ENCODE results near the gene CCDC178. TPM values are rescaled to one million over a fixed set of nuclear protein-coding genes. Genes with fewer than 3 reads are reported as not detected.
"Not testable (repeated sequence)": the region's sequence is repeated elsewhere in the genome, so short reads cannot be mapped to it uniquely, and the experiment has no call there.

Gene CCDC178
- total RNA-seq, 3 donors from 2014 or later = not detected

DNA sequence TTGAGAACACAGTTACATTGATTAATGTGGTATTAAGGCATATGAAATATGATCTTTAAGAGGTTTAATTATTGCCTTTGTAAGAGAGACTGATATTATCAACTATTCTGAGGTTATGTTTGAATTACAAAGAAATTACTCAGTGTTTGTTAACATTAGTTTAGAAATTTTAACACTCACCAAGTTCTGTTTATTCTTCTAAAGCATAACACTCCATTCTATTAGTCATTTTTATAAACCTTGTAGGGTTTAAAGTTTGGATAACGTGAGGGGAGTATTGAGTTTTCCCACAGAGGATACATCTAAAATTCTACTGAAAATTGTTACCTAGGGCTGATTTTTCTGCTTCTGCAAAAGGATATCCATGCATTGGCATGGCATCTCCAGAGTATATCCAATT lies 7.7 kb downstream of the CCDC178 start:
- intact Hi-C loops (cut with DNase I, micrococcal nuclease) = no loop called here
- TF ChIP-seq, protein P1, sequence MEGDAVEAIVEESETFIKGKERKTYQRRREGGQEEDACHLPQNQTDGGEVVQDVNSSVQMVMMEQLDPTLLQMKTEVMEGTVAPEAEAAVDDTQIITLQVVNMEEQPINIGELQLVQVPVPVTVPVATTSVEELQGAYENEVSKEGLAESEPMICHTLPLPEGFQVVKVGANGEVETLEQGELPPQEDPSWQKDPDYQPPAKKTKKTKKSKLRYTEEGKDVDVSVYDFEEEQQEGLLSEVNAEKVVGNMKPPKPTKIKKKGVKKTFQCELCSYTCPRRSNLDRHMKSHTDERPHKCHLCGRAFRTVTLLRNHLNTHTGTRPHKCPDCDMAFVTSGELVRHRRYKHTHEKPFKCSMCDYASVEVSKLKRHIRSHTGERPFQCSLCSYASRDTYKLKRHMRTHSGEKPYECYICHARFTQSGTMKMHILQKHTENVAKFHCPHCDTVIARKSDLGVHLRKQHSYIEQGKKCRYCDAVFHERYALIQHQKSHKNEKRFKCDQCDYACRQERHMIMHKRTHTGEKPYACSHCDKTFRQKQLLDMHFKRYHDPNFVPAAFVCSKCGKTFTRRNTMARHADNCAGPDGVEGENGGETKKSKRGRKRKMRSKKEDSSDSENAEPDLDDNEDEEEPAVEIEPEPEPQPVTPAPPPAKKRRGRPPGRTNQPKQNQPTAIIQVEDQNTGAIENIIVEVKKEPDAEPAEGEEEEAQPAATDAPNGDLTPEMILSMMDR (IDR thresholded peaks at IDR 0.05) = no peak

GRCh38 chr18:33427549-33427948 lies 13.0 kb downstream of the CCDC178 start:
- DNase-seq (no peak), ATAC-seq (no peak)
- Histone ChIP-seq H3K36me3 (ENCODE audit: low read depth) (no peaks in the 10 kb centered on the region), H3K9me3 (no peaks in the 10 kb centered on the region), H3K4me1 (ENCODE audit: low read depth) (no peaks in the 10 kb centered on the region), H3K4me3 (no peak overlapping the region)
- intact Hi-C loops (cut with DNase I, micrococcal nuclease) = no loop called here
- TF ChIP-seq, protein P1 (IDR thresholded peaks at IDR 0.05) = no peak

More for the DNA sequence above, 7.7 kb downstream of the CCDC178 start:
- H3K4me1 ChIP-seq (ENCODE audit: low read depth) = no peaks in the 10 kb centered on the region
- H3K4me3 ChIP-seq = no peak overlapping the region
- no peaks in the 10 kb centered on the region for H3K36me3 ChIP-seq (ENCODE audit: low read depth)
- ATAC-seq (no peak), DNase-seq (no peak)
- H3K9me3 ChIP-seq = no peaks in the 10 kb centered on the region

DNA sequence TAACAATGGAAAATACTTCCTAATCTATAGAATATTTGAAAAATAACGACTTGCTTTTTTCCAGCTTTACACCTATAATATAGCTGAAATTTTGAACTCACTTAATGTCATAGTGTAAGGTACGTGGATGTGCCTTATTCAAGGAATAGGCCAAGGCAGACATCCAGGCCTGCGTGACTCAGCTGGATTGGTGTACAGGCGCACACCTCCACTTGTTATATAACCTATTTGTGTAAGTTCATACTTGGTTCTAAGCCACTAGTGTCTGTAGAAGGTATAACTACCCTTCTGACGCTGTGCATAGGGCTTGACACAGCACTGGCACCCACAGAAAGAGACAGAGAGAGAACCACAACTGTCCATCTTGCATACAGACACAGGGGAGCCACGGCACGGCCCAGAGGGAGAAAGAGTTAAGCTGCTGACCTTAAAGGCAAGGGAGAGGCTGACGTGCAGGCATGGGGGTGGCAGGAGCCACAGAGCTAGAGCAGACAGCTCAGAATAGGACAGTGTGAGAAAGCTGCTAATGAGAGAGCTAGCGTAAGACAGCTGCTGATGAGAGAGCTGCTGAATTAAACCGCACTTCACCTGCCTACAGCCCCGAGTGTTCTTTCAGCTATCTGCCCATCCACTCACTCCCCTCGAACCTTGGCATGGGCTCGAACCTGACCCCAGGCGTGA lies 16.1 kb downstream of the CCDC178 start:
- no peak for ATAC-seq
- H3K4me1 ChIP-seq (ENCODE audit: low read depth) = no peaks in the 10 kb centered on the region
- no peak for DNase-seq
- TF ChIP-seq, protein P1 (IDR thresholded peaks at IDR 0.05) = no peak
- H3K36me3 ChIP-seq (ENCODE audit: low read depth) = no peaks in the 10 kb centered on the region
- no peaks in the 10 kb centered on the region for H3K9me3 ChIP-seq
- intact Hi-C loops (cut with DNase I, micrococcal nuclease) = no loop called here
- H3K4me3 ChIP-seq = no peak overlapping the region

- DNase-seq = no peak
- H3K9me3 ChIP-seq = peaks cover 3% of the 10 kb centered on the region
Measured at GRCh38 chr18:33421225-33421624, 19.3 kb downstream of the CCDC178 start.

GRCh38 chr18:33404244-33404873 lies 36.2 kb downstream of the CCDC178 start:
- Histone ChIP-seq H3K4me1 (ENCODE audit: low read depth) (no peaks in the 10 kb centered on the region), H3K4me3 (no peak overlapping the region), H3K36me3 (ENCODE audit: low read depth) (no peaks in the 10 kb centered on the region), H3K9me3 (no peaks in the 10 kb centered on the region)
- ATAC-seq = no peak
- TF ChIP-seq, protein P1 (IDR thresholded peaks at IDR 0.05) = no peak
- no peak for DNase-seq
- intact Hi-C loops (cut with DNase I, micrococcal nuclease) = loop anchor here in 1 of 2 donors (10.0 kb wide), 1 partner anchor 360 kb away; no protein-coding TSS in a partner anchor

More at GRCh38 chr18:33421225-33421624, 19.3 kb downstream of the CCDC178 start:
- H3K4me3 ChIP-seq = no peak overlapping the region
- TF ChIP-seq, protein P1 (IDR thresholded peaks at IDR 0.05) = no peak
- no peak for ATAC-seq
- intact Hi-C loops (cut with DNase I, micrococcal nuclease) = no loop called here
- H3K4me1 ChIP-seq (ENCODE audit: low read depth) = no peaks in the 10 kb centered on the region
- H3K36me3 ChIP-seq (ENCODE audit: low read depth) = no peaks in the 10 kb centered on the region

GRCh38 chr18:33398939-33399338 lies 41.6 kb downstream of the CCDC178 start:
- intact Hi-C loops (cut with DNase I, micrococcal nuclease); ATAC-seq: not testable (repeated sequence)

More at GRCh38 chr18:33398939-33399338, 41.6 kb downstream of the CCDC178 start:
- H3K4me1 ChIP-seq (ENCODE audit: low read depth); H3K4me3 ChIP-seq; H3K9me3 ChIP-seq; H3K36me3 ChIP-seq (ENCODE audit: low read depth); DNase-seq: not testable (repeated sequence)
